ENCODE data around the gene EPAS1.

The EPAS1 gene

GRCh38 chr2:46306988-46307655 is 9.9 kb downstream of the EPAS1 start:
- H3K27ac ChIP-seq, result peak overlapping the region; percentile 79
- no peak for TF ChIP-seq CTCF (conservative IDR thresholded peaks at IDR 0.05)

GRCh38 chr2:46308081-46308480 is 10.9 kb downstream of the EPAS1 start:
- TF ChIP-seq CTCF (conservative IDR thresholded peaks at IDR 0.05), result no peak
- H3K27ac ChIP-seq, result peak overlapping the region; percentile 79

GRCh38 chr2:46308629-46309028 is 11.4 kb downstream of the EPAS1 start:
- H3K27ac ChIP-seq, result peak overlapping the region; percentile 79

GRCh38 chr2:46309052-46309953 is 12.1 kb downstream of the EPAS1 start:
- H3K27ac ChIP-seq, result peak overlapping the region; percentile 79
- TF ChIP-seq CTCF (conservative IDR thresholded peaks at IDR 0.05), result no peak

More at GRCh38 chr2:46308629-46309028, 11.4 kb downstream of the EPAS1 start:
- TF ChIP-seq CTCF (conservative IDR thresholded peaks at IDR 0.05), result no peak

GRCh38 chr2:46310446-46310845 is 13.2 kb downstream of the EPAS1 start:
- no peak overlapping the region for H3K27ac ChIP-seq
- TF ChIP-seq CTCF (conservative IDR thresholded peaks at IDR 0.05), result no peak

GRCh38 chr2:46311651-46312223 is 14.5 kb downstream of the EPAS1 start:
- TF ChIP-seq CTCF (conservative IDR thresholded peaks at IDR 0.05), result no peak
- no peak overlapping the region for H3K27ac ChIP-seq

- TF ChIP-seq CTCF (conservative IDR thresholded peaks at IDR 0.05), result no peak
- H3K27ac ChIP-seq, result no peak overlapping the region
Measured at GRCh38 chr2:46313063-46313462, 15.9 kb downstream of the EPAS1 start.

All from VCaP (cell line).